HG03354 (cell line): ENCODE data around the gene PTGDS.

Source experiments
- ATAC-seq: cut with Tn5 transposase; IDR thresholded peaks from one replicate; pipeline ENCODE4 v1.9.1; 2021; ENCODE audit warnings: mild to moderate bottlenecking; ENCODE audit not compliant: unreplicated experiment, poor library complexity, severe bottlenecking

PTGDS gene

GRCh38 chr9:137017791-137018497 lies 40.6 kb downstream of the PTGDS start:
- no peak for ATAC-seq

DNA sequence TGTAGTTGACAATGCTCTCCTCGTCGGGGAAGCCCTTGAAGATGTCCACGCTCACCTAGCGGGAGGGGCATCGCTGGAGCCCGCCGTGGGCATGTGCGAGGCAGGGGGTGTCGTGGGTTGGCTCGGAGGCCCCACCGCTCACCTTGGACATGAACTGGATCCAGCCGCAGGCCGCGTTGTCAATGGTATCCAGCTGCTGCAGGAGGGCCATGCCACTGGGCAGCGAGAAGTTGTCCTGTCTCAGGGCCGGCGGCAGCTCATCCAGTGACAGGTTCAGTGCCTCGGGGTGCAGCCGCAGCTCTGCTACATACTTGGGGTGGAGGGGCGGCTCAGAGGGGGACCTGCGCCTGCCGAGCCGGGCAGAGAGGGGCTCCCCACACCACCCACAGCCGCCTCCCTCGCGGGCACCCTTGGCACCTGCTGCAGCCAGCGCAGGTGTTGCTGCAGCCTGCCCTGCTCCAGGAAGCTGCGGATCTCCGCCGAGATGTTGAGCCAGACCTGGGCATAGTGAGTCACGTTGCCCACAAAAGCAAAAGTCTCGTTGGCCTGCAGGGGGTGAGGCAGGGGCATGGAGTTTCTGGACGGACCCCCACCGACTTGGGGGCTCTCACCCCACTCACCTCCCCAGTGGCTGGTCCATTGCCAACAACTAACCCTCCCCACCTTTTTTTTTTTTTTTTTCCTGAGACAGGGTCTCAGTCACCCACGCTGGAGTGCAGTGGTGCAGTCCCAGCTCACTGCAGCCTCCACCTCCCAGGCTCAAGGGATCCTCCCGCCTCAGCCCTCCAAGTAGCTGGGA lies 41.7 kb downstream of the PTGDS start:
- ATAC-seq = no peak

DNA sequence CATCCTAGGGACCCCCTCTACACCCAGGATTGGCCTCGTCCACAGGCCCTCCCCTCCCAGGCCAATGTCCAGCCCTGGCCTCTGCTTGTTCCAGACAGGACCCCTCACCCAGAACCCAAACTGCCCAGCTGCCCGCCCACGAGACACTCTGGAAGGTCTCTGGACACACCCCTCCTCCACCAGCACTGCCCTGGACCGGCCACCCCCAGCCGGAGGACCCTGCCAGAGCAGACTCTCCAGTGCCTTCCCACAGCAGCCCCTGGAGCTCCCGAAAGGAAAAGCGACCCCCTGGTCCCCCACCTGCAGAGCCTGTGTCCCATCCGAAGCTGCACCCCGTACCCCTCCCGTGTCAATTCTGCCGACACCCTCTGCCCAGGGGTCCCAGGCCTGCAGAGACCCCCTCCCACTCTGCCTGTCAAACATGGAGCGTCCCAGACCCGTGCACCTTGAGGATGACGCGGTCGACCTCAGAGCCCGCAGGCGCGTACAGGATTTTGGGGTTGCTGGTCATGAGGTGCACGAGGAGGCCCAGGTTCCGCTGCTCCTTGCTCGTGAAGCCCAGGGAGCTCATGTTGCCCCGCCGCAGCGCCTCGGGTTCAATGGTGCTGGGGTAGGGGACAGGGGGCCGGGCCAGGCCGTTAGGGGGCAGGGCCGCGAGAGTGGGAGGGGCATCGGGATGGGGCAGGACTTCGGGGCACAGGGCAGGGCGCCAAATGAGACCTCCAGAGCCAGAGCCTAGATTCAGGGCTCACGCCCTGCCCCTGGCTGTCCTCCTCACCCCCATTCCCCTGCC lies 42.8 kb downstream of the PTGDS start:
- ATAC-seq = no peak

DNA sequence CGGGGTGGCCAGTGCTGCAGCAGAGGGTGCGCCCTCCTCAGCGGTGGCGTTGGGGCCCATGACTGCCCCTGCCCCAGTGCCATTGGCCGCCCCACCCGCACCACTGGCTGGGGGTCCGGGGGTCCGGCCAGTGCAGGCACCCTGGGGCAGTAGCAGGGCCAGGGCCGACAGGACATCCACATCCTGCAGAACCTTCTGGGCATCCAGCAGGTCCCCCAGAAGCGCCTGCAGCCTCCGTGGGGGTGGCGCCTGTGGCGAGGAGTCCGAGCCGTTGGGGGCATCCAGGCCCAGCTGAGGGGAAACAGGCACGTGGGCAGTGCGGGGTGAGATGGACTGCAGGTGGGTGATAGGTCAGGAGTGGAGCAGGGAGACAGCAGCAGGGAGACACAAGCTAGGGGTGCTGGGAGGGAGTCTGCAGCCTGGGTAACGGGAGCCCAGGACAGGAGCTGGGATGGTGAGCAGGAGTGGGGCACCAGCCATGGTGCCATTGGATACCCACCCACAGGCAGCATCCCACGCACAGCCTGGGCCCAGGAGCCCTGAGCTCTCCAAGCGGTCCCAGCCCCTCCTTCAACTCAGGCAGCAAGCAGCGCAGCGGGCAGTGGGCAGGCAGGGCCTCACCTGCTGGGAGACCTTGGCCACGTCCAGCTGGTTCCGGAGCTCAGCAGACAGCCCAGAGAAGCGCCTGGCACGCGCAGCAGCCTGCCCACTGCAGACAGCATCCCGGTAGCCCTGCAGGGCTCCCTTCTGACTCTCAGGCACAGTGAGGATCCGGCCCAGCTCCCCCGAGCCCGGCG lies 43.7 kb downstream of the PTGDS start:
- no peak for ATAC-seq

DNA sequence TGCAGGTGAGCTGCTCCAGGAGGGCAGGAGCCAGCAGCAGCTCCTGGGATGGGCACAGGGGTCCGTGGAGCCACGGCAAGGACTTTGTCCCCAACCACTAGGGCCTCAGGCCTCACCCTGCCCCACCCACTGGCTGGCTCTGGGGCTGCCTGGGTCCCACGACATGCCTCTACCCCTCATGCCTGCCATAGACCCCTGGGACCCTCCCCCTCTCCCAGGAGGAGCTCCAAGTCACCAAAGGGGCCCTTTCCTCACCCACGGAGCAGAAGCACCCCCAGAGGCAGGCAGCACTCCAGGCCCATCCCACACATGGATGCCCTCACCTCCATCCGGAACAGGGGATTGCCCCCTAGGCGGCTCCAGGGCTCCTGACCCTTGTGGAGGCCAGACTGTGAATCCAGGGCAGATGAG lies 44.3 kb downstream of the PTGDS start:
- ATAC-seq = no peak

DNA sequence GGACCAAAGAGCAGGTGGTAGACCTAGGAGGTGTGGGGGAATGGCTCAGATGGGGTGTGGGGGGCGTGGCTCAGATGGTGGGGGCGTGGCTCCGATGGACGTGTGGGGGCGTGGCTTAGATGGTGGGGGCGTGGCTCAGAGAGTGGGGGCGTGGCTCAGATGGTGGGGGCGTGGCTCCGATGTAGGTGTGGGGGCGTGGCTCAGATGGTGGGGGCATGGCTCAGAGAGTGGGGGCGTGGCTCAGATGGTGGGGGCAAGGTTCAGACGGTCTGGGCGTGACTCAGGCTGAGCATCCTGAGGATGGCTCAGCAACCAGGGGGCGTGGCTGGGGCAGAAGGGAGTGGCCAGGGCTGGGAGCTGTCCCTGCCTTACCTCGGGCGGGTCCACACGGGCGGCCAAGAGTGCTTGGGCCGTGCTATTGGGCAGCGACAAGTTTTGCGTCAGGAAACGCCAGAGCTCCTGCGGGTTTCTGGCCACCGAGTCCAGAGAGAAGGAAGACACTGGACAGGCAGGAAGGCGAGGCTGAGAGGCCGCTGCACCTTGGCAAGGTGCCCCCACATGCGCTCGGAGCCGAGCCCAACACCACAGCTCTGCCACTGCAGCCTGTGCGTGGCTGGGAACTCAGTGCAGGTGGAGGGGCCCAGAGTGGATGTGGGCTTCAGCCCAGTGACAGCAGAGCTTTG lies 44.8 kb downstream of the PTGDS start:
- ATAC-seq = no peak

DNA sequence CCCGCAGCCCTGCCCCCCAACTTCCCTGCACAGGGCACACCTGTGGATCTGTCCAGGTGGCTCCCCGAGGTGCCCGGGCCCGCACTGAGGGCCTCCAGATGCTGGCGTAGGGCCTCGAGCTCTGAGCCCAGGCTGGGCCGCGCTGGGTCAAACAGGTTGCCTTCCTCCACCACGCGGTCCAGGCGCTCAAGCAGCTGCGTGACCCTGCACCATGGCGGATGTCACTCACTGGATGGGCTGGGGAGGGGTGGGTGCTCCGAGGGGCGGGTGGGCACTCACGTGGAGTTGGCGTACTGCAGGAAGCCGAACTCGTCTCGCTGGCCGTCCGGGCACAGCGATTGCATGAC lies 45.3 kb downstream of the PTGDS start:
- ATAC-seq = no peak

GRCh38 chr9:137023157-137023556 lies 45.9 kb downstream of the PTGDS start:
- ATAC-seq = no peak

DNA sequence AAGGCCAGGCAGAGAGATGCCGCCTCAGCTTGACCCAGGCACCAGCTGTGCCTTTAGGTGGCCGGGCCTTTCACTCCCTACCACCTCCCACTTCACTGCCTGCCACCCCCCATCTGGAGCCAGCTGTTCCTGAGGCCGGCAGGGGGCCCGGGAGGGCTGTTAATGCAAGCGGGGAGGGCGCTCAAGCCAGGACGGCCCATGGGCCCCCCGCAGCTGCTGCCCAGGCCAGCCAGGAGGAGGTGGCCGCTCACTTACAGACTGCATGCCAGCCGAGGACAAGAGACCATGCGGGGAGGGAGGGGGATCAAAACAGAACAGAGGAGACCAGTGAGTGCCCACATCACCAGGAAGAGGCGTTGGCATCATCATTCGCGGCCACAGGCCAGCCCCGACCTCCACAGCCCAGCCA lies 46.3 kb downstream of the PTGDS start:
- ATAC-seq = no peak

DNA sequence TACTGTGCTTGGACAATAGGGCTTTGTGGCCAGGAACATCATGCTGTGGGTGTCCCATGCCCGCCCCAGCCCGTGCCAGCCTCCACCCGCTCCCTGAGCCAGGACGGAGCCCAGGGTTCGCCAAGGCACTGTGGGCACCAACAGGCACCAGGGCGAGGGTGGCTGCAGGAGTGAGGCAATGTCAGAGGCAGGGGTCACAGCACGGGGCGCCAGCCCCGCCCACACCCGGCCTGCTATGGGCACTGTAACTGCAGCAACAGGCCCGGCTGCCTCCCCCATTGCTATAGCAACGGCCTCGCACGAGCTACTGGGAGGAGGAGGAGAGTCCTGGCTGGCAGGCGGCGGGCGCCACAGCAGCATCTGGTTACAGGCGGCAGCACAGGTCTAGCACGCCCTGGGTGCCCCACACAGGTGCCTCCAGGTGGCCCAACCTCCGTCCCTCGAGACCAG lies 48.2 kb downstream of the PTGDS start:
- no peak for ATAC-seq

DNA sequence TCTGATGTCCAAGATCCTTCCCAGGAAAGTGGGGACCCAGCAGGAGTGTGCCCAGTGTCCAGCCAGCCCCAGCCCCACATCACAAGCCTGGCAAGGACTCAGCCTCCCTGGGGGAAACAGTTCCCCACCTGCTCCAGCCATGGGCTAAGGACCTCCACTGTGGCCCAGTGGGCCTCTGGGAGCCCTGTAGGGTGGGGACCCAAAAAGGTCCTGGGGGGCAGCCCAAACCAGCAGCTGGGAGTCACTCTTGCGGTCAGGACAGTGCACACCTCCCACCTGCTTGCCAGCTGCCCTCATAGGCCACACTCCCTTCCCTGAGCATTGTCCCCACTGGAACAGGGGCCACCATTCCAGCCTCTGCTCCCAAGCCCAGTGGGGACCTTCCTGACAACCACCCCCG lies 49.1 kb downstream of the PTGDS start:
- ATAC-seq = no peak

GRCh38 chr9:137026828-137027227 lies 49.5 kb downstream of the PTGDS start:
- no peak for ATAC-seq

DNA sequence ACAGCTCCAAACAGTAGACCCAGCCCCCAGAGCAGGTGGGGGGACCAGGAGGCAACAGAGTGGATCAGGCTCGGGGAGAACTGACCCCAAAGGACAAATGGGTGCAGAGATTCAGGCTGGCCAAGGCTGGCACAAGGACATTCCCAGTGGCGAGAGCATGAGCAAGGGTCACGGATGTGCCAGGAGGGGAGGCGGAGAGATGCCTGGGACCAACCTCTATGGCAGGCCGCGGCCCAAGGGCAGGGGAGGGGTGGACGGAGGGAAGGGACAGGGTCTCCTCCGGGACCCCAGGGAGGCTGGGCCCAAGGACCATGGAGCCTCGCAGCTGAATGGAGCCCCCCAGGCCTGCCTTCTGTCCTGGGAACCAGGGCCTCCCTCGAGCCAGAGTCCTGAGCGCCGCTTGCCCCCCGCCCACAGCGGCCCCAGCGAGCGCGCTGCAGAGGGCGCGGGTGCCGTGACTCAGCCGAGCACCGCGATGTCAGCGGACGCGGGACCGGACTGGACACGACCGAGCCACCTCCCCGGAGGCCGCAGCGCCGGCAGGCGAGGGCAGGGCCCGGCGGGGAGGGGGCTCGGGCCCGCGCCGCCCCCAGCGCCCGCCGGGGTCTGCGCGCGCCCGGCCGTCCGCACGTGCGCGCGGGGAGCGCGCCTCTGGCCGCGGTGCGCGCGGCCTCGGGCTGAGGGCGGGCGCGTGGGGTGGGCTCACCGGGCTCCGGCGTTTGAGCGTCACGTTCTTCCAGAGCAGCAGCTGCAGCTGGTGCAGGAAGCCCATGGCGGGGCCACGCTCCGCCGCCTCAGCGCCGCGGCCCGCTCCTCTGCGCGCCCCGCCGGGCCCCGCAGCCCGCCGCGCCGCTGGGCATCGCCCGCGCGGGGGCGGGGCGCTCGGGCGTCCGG lies 50.3 kb downstream of the PTGDS start, which contains the start of gene ABCA2:
ABCA2 (minus strand) TSS at position 869 of the 894 bp plus-strand sequence; CDS start at position 772, 97 bp downstream.
- no peak for ATAC-seq

- ATAC-seq = peak; percentile 50
Measured at GRCh38 chr9:137028263-137029057, 51.2 kb downstream of the PTGDS start.

DNA sequence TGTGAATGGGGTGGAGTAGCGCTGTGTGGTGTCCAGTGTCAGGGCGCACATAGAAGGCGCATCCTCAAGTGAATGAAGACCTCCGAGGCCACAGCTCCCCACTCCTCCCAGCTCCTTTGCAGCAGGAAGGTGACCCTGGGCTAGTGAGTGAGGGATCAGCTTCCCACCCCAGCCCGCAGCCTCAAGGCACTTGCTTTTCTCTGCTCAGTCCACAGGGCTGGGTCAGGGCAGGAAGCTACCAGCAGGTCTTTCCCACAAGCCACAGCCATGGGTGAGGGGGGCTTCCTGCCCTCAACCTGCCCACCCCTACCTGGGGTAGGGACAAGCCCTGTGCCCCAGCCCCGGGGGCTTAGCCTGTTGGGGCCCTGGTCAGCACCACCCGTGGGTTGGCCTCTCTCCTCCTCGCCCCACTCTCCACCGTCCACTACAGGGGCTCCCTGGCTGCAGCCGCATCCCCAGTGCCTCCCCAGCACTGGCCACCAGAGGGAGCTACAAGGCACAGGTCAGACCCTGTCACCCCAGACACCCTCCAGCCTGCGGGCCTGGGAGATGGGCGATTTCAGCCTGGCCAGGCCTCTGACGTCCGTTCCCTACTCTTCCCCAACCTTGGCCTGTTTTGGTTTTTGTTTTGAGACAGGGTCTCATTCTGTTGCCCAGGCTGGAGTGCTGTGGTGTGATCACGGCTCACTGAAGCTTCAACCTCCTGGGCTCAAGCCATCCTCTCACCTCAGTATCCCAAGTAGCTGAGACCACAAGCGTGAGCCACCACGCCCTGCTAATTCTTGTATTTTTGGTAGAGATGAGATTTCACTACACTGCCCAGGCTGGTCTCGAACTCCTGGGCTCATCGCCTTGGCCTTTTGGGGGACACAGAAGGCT lies 52.0 kb downstream of the PTGDS start:
- peak; percentile 45 for ATAC-seq

GRCh38 chr9:137030006-137030405 lies 52.7 kb downstream of the PTGDS start:
- no peak for ATAC-seq
